DND-41 (cell line): ENCODE measurements around the gene FGL2.

Experiments used
- ATAC-seq: fragments of 200-7000 bp; cut with Tn5 transposase; 3 replicates; pipeline ENCODE4 v1.9.1; 2021; ENCODE audit warnings: low read depth; ENCODE audit not compliant: insufficient read depth
- DNase-seq: peaks from one replicate; pipeline ENCODE4 v3.0.0-alpha.2; 2020
- H2AFZ ChIP-seq: 2 replicates; pipeline ENCODE4 v1.6.0; 2012; ENCODE audit warnings: low read depth, low read length
- H3K27ac ChIP-seq: 2 replicates; pipeline ENCODE4 v1.5.1; 2012; ENCODE audit warnings: low read length, inconsistent platforms
- H3K27me3 ChIP-seq: fragments of 200-600 bp; sonication (generic); 2 replicates; pipeline ENCODE4 v1.6.0; 2012; ENCODE audit warnings: low read length, mild to moderate bottlenecking, inconsistent platforms; ENCODE audit not compliant: insufficient read depth, poor library complexity
- H3K36me3 ChIP-seq: 2 replicates; pipeline ENCODE4 v1.5.1; 2012; ENCODE audit warnings: low read length, inconsistent platforms; ENCODE audit not compliant: insufficient read depth
- H3K4me1 ChIP-seq: 2 replicates; pipeline ENCODE4 v1.5.1; 2012; ENCODE audit warnings: mild to moderate bottlenecking, low read length; ENCODE audit not compliant: insufficient read depth
- H3K4me2 ChIP-seq: 2 replicates; pipeline ENCODE4 v1.6.0; 2012; ENCODE audit warnings: mild to moderate bottlenecking, moderate library complexity, low read length, inconsistent platforms; ENCODE audit not compliant: insufficient read depth
- H3K4me3 ChIP-seq, 2 experiments: fragments of 200-600 bp in 1 of 2; shearing (Covaris generic) in 1 of 2; 2 replicates each; pipeline ENCODE4 v1.5.1; 2012 to 2016; ENCODE audit warnings: inconsistent platforms in 2 of 2, low read length in 2 of 2, mild to moderate bottlenecking in 2 of 2, low read depth in 1 of 2, moderate library complexity in 1 of 2
- H3K79me2 ChIP-seq: 2 replicates; pipeline ENCODE4 v1.6.0; 2012; ENCODE audit warnings: low read length, inconsistent platforms; ENCODE audit not compliant: insufficient read depth
- H3K9ac ChIP-seq: 2 replicates; pipeline ENCODE4 v1.6.0; 2012; ENCODE audit warnings: low read depth, mild to moderate bottlenecking, inconsistent platforms, low read length, moderate library complexity
- H3K9me3 ChIP-seq: 2 replicates; pipeline ENCODE4 v1.5.1; 2012; ENCODE audit warnings: low read length, moderate library complexity, mild to moderate bottlenecking, inconsistent platforms; ENCODE audit not compliant: insufficient read depth, severe bottlenecking
- H4K20me1 ChIP-seq: 2 replicates; pipeline ENCODE4 v1.6.0; 2012; ENCODE audit warnings: low read length; ENCODE audit not compliant: insufficient read depth
- EZH2 ChIP-seq: IDR thresholded peaks from 3 replicates; pipeline ENCODE4 v1.6.1; 2012; ENCODE audit warnings: borderline replicate concordance, low read depth, mild to moderate bottlenecking, moderate library complexity, low read length, inconsistent platforms; ENCODE audit not compliant: severe bottlenecking
- TF ChIP-seq, protein P1 (sequence below): IDR thresholded peaks from 2 replicates; pipeline ENCODE4 v1.5.1; 2012; ENCODE audit warnings: borderline replicate concordance, low read length, moderate library complexity, mild to moderate bottlenecking; ENCODE audit not compliant: poor library complexity, severe bottlenecking; ENCODE audit errors: extremely low read depth

Gene FGL2, protein sequence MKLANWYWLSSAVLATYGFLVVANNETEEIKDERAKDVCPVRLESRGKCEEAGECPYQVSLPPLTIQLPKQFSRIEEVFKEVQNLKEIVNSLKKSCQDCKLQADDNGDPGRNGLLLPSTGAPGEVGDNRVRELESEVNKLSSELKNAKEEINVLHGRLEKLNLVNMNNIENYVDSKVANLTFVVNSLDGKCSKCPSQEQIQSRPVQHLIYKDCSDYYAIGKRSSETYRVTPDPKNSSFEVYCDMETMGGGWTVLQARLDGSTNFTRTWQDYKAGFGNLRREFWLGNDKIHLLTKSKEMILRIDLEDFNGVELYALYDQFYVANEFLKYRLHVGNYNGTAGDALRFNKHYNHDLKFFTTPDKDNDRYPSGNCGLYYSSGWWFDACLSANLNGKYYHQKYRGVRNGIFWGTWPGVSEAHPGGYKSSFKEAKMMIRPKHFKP

DNA sequence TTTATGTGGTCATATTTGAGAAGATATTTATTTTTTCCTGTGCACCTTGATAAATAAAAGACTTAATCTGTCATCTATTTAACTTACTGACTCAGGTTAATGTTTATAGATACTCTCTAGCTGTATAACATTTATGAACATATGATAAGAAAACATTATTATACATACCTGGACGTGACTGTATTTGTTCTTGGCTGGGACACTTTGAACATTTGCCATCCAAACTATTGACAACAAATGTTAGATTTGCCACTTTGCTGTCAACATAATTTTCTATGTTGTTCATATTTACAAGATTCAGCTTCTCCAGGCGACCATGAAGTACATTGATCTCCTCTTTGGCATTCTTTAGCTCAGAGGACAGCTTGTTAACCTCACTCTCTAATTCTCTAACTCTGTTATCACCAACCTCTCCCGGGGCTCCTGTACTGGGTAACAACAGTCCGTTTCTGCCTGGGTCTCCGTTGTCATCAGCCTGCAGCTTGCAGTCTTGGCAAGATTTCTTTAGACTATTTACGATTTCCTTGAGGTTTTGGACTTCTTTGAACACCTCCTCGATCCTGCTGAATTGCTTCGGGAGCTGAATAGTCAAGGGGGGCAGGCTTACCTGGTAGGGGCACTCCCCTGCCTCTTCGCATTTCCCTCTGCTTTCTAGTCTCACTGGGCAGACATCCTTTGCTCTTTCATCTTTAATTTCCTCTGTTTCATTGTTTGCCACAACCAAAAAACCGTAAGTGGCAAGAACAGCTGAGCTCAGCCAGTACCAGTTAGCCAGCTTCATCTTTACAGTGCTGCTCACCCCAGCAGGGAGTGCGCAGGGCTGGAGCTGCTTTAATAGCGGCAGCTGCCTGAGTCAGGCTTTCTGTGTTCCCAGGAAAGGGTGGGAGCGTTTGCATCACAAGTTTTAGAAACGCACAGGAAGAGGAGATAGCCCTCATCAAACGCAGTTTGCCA is at the start of gene FGL2:
FGL2 (minus strand) TSS at position 807 of the 954 bp plus-strand sequence; CDS start at position 781, 26 bp downstream.
- H4K20me1 ChIP-seq: no peaks in the 10 kb centered on the region
- no peaks in the 10 kb centered on the region for H3K79me2 ChIP-seq
- no peaks in the 10 kb centered on the region for H3K27me3 ChIP-seq
- H3K4me2 ChIP-seq: peak within 1 kb of the TSS; percentile 80
- ATAC-seq (peak; percentile 98), DNase-seq (peak; percentile 75)
- peak within 1 kb of the TSS; percentile 83 for H2AFZ ChIP-seq
- no peaks in the 10 kb centered on the region for H3K36me3 ChIP-seq
- H3K4me1 ChIP-seq: peaks cover 46% of the 10 kb centered on the region
- no peak for TF ChIP-seq EZH2
- TF ChIP-seq, protein P1, sequence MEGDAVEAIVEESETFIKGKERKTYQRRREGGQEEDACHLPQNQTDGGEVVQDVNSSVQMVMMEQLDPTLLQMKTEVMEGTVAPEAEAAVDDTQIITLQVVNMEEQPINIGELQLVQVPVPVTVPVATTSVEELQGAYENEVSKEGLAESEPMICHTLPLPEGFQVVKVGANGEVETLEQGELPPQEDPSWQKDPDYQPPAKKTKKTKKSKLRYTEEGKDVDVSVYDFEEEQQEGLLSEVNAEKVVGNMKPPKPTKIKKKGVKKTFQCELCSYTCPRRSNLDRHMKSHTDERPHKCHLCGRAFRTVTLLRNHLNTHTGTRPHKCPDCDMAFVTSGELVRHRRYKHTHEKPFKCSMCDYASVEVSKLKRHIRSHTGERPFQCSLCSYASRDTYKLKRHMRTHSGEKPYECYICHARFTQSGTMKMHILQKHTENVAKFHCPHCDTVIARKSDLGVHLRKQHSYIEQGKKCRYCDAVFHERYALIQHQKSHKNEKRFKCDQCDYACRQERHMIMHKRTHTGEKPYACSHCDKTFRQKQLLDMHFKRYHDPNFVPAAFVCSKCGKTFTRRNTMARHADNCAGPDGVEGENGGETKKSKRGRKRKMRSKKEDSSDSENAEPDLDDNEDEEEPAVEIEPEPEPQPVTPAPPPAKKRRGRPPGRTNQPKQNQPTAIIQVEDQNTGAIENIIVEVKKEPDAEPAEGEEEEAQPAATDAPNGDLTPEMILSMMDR: no peak
- peak within 1 kb of the TSS; percentile 86 for H3K27ac ChIP-seq
- peak within 1 kb of the TSS; percentile 55 for H3K9ac ChIP-seq
- peak within 1 kb of the TSS; percentile 29 to 54; a peak in 3 of 4 replicates for H3K4me3 ChIP-seq
- no peaks in the 10 kb centered on the region for H3K9me3 ChIP-seq

DNA sequence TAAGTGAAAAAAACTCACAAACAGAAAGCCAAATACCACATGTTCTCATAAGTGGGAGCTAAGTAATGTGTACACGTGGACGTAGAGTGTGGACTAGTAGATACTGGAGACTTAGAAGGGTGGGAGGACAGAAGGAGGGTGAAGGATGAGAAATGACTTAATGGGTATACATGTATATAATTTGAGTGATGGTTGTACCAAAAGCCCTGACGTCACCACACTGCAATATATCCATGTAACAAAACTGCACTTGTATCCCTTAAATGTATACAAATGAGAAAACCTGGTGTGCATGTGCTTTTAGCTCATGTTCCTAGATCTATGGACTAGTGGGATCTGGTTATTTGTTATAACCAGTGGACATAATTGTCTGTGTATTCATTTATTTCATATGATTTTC is 48.5 kb upstream of the FGL2 start:
- Histone ChIP-seq H3K79me2 (no peaks in the 10 kb centered on the region), H3K4me2 (no peak overlapping the region), H3K36me3 (no peaks in the 10 kb centered on the region), H3K4me3 (no peak overlapping the region), H3K27me3 (no peaks in the 10 kb centered on the region), H3K4me1 (no peaks in the 10 kb centered on the region), H4K20me1 (no peaks in the 10 kb centered on the region), H3K27ac (no peak overlapping the region), H3K9me3 (no peaks in the 10 kb centered on the region), H3K9ac (no peak overlapping the region), H2AFZ (no peak overlapping the region)
- ATAC-seq (no peak), DNase-seq (no peak)
- TF ChIP-seq, protein P1: no peak
- TF ChIP-seq EZH2: no peak

DNA sequence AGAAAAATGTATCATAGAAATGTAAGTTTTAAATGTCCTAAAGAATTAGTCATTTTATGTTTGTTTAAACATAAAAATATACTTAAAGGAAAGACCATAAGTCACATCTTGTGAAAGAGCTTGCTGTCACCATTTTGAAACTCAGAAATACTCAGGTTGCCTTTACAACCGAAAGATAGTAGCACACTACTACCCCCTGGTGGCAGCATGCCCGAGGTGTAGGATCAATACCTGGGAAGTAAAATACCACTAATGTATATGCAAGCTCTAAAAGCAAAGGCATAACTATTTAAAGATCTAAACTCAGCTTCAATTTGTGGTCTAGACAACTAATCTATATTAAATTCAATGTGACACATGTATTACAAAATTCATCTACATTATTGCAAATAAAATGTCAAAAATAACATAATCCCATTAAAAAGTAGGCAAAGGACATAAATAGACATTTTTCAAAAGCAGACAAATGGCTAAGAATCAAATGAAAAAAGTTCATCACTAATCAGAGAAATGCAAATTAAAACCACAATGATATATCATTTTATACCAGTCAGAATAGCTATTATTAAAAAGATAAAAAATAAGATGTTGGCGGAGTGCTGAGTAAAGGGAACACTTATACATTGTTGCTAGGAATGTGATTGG is 47.7 kb upstream of the FGL2 start:
- H3K9ac ChIP-seq: no peak overlapping the region
- H4K20me1 ChIP-seq: no peaks in the 10 kb centered on the region
- H3K4me2 ChIP-seq: no peak overlapping the region
- ATAC-seq (peak; percentile 96), DNase-seq (peak; percentile 82)
- H2AFZ ChIP-seq: no peak overlapping the region
- no peak for TF ChIP-seq EZH2
- TF ChIP-seq, protein P1: peak; percentile 82
- H3K4me1 ChIP-seq: no peaks in the 10 kb centered on the region
- no peaks in the 10 kb centered on the region for H3K9me3 ChIP-seq
- H3K27me3 ChIP-seq: no peaks in the 10 kb centered on the region
- H3K36me3 ChIP-seq: no peaks in the 10 kb centered on the region
- no peak overlapping the region for H3K4me3 ChIP-seq
- no peak overlapping the region for H3K27ac ChIP-seq
- H3K79me2 ChIP-seq: no peaks in the 10 kb centered on the region
